ENCODE data around the gene C11orf16. TPM values are rescaled to one million over a fixed set of nuclear protein-coding genes. Genes with fewer than 3 reads are reported as not detected.
"Not testable (repeated sequence)": the region's sequence is repeated elsewhere in the genome, so short reads cannot be mapped to it uniquely, and the experiment has no call there.

Gene C11orf16
- total and polyA plus RNA-seq, 2 of the 4 experiments (the other 2 are of a cell fraction) = not detected

GRCh38 chr11:8881585-8881984, 51.2 kb downstream of the C11orf16 start:
- POLR2A ChIA-PET (ENCODE audit: unreplicated experiment); H3K4ac ChIP-seq (ENCODE audit: low read depth, low read length); ATAC-seq (ENCODE audit: low read depth); H2BK15ac ChIP-seq (ENCODE audit: low read depth, low read length); H3K9me1 ChIP-seq (ENCODE audit: insufficient read depth, low read length); H3K23ac ChIP-seq (ENCODE audit: low read depth, low read length); H4K91ac ChIP-seq (ENCODE audit: insufficient read depth, low read depth, low read length); H3K9ac ChIP-seq (ENCODE audit: low read depth, low read length); H2BK5ac ChIP-seq (ENCODE audit: low read depth, low read length, poor library complexity, severe bottlenecking); H2AFZ ChIP-seq (replicated peaks; ENCODE audit: low read length, poor library complexity); H3K27me3 ChIP-seq (ENCODE audit: control insufficient read depth, insufficient read depth, low read length); DNase-seq; H3K4me3 ChIP-seq (ENCODE audit: insufficient read depth, low read depth, low read length); H3K4me1 ChIP-seq (ENCODE audit: control insufficient read depth, insufficient read depth, low read length); H3K36me3 ChIP-seq (ENCODE audit: control insufficient read depth, insufficient read depth, low read length); H3K56ac ChIP-seq (ENCODE audit: extremely low read depth, insufficient read depth, low read length); dilution Hi-C loops (cut with HindIII; ENCODE audit: low sequenced_read_pairs, unreplicated experiment); H3K4me2 ChIP-seq (ENCODE audit: low read depth, low read length); H2AK9ac ChIP-seq (replicated peaks; ENCODE audit: low read depth, low read length, poor library complexity); H3K9me3 ChIP-seq (ENCODE audit: control insufficient read depth, insufficient read depth, low read length); H2BK20ac ChIP-seq (ENCODE audit: low read depth, low read length); H4K8ac ChIP-seq (ENCODE audit: low read depth in 2 of 2, low read length in 2 of 2); H2BK120ac ChIP-seq (ENCODE audit: low read depth, low read length); BruUV-seq (replicated peaks); in situ Hi-C loops (cut with MboI; ENCODE audit: low sequenced_read_pairs); H4K20me1 ChIP-seq (ENCODE audit: insufficient read depth, low read length); H3K18ac ChIP-seq (ENCODE audit: low read depth, low read length); intact Hi-C loops (cut with micrococcal nuclease); H3K79me1 ChIP-seq (ENCODE audit: low read depth in 1 of 2, low read length in 2 of 2); H4K5ac ChIP-seq (ENCODE audit: low read depth, low read length); H3K27ac ChIP-seq (ENCODE audit: insufficient read depth, low read length); H2AK5ac ChIP-seq (ENCODE audit: low read depth, low read length); H3K14ac ChIP-seq (replicated peaks; ENCODE audit: low read depth, low read length): not testable (repeated sequence)
- CTCF ChIA-PET = interaction anchor here (0.6 kb wide), 1 partner anchor 120 kb away, joined by 3 read pairs; no protein-coding TSS in a partner anchor
- 89% methylated on average over 4 of the region's 7 CpGs; no CpG with 5 or more reads in 1 of the 2 experiments for WGBS, 2 experiments (ENCODE audit: extremely low coverage in 2 of 2, insufficient read length in 1 of 2)

Data from IMR-90 (cell line).